Type B pancreatic cell (in vitro differentiated cells): Measurements from ENCODE around the gene SIRPA. TPM values are rescaled to one million over a fixed set of nuclear protein-coding genes. Genes with fewer than 3 reads are reported as not detected.
"Not testable (repeated sequence)": the region's sequence is repeated elsewhere in the genome, so short reads cannot be mapped to it uniquely, and the experiment has no call there.

ENCODE experiments used
- DNase-seq: peaks from one replicate; pipeline ENCODE4 v3.0.0; 2021; ENCODE audit warnings: mixed read lengths; ENCODE audit not compliant: unreplicated experiment; ENCODE audit errors: extremely low spot score
- H3K27ac Mint-ChIP-seq: 2 replicates; pipeline ENCODE4 v1.8.0; 2021; ENCODE audit warnings: mild to moderate bottlenecking, mixed read lengths
- H3K27me3 Mint-ChIP-seq: 2 replicates; pipeline ENCODE4 v1.8.0; 2021; ENCODE audit warnings: mixed read lengths
- H3K36me3 Mint-ChIP-seq: 2 replicates; pipeline ENCODE4 v1.8.0; 2021; ENCODE audit warnings: mixed read lengths
- H3K4me1 Mint-ChIP-seq: one replicate; pipeline ENCODE4 v1.8.0; 2021; ENCODE audit warnings: mixed read lengths; ENCODE audit not compliant: unreplicated experiment
- H3K4me3 Mint-ChIP-seq: 2 replicates; pipeline ENCODE4 v1.8.0; 2021; ENCODE audit warnings: mild to moderate bottlenecking, mixed read lengths
- H3K9me3 Mint-ChIP-seq: 2 replicates; pipeline ENCODE4 v1.8.0; 2021; ENCODE audit warnings: mixed read lengths
- total RNA-seq: library from RNA; stranded (reverse); gene quantifications from 2 replicates; pipeline ENCODE4 v1.2.1, GENCODE V29; 2021; ENCODE audit warnings: low replicate concordance
- TF ChIP-seq, protein P1 (sequence below): fragments of 200-600 bp; sonication (generic); conservative IDR thresholded peaks from 2 replicates; pipeline ENCODE4 v1.5.0; 2021; ENCODE audit warnings: antibody characterized with exemption, mild to moderate bottlenecking

SIRPA gene
- total RNA-seq, 1 donor from 2014 or later, result 12.3 TPM

DNA sequence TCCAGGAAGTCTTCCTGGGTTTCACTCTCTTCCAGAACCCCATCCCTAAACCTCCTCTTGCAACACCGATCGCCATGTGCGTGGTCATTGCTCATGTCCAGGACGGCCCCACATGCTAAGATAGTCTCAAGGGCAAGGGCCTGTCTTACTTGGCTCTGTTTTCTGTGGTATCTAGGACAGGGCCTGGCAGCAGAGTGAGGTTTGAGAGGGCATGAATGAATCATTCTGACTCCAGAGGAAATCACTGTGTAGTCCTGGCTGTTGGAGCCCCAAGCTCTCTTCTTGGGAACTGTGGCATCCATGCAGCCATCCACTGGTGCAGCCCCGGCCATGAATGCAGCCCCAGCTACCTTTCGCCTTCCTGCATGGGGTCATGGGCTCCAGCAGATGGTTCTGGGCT, 12.4 kb downstream of the SIRPA start:
- Mint-ChIP-seq H3K27me3 (no peaks in the 10 kb centered on the region), H3K27ac (no peak overlapping the region), H3K9me3 (no peaks in the 10 kb centered on the region), H3K36me3 (no peaks in the 10 kb centered on the region), H3K4me3 (no peak overlapping the region), H3K4me1 (peaks cover 4% of the 10 kb centered on the region)
- no peak for DNase-seq
- TF ChIP-seq, protein P1, sequence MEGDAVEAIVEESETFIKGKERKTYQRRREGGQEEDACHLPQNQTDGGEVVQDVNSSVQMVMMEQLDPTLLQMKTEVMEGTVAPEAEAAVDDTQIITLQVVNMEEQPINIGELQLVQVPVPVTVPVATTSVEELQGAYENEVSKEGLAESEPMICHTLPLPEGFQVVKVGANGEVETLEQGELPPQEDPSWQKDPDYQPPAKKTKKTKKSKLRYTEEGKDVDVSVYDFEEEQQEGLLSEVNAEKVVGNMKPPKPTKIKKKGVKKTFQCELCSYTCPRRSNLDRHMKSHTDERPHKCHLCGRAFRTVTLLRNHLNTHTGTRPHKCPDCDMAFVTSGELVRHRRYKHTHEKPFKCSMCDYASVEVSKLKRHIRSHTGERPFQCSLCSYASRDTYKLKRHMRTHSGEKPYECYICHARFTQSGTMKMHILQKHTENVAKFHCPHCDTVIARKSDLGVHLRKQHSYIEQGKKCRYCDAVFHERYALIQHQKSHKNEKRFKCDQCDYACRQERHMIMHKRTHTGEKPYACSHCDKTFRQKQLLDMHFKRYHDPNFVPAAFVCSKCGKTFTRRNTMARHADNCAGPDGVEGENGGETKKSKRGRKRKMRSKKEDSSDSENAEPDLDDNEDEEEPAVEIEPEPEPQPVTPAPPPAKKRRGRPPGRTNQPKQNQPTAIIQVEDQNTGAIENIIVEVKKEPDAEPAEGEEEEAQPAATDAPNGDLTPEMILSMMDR, result no peak

DNA sequence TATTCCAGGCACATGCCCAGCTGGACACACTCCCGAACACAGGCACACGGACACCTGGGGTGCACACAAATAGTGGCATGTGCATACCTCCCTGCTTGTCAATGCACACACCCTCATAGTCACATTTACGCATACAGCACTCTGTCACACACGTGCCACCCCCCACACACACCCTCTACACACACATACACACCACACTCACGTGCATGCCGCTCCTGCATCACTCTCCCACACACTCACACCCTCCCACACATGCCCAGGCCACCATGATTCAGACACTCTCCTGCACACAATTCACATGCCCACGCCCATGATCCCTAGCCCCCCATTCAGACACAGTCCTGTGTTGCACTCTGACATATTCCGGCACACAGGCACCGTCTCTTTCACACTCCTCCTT, 13.0 kb downstream of the SIRPA start:
- H3K36me3 Mint-ChIP-seq, result no peaks in the 10 kb centered on the region
- no peaks in the 10 kb centered on the region for H3K27me3 Mint-ChIP-seq
- no peaks in the 10 kb centered on the region for H3K9me3 Mint-ChIP-seq
- TF ChIP-seq, protein P1, result no peak
- H3K27ac Mint-ChIP-seq, result no peak overlapping the region
- H3K4me1 Mint-ChIP-seq, result peaks cover 4% of the 10 kb centered on the region
- no peak overlapping the region for H3K4me3 Mint-ChIP-seq
- no peak for DNase-seq

DNA sequence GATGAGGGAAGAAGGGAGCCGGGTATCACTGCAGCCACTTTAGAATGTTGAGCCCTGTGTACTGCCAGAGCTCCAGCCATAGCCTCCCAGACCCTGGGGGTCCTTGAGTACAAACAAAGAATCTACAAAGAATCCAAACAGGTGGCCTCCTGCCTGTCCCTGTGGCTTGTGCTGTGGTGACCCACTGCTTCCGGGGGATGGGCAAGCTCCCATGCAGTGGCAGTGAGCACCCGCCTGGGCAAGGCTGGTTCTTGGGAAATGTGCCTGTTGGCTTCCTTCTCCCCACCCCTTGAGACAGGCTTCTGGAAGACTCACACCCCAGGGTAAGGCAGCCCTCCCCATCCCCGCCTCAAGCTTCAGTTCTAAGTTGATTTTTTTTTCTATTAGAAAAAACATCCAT, 13.9 kb downstream of the SIRPA start:
- DNase-seq, result no peak
- TF ChIP-seq, protein P1, result no peak
- Mint-ChIP-seq H3K27me3 (no peaks in the 10 kb centered on the region), H3K4me1 (peaks cover under 1% of the 10 kb centered on the region), H3K9me3 (no peaks in the 10 kb centered on the region), H3K27ac (no peak overlapping the region), H3K4me3 (no peak overlapping the region), H3K36me3 (no peaks in the 10 kb centered on the region)

DNA sequence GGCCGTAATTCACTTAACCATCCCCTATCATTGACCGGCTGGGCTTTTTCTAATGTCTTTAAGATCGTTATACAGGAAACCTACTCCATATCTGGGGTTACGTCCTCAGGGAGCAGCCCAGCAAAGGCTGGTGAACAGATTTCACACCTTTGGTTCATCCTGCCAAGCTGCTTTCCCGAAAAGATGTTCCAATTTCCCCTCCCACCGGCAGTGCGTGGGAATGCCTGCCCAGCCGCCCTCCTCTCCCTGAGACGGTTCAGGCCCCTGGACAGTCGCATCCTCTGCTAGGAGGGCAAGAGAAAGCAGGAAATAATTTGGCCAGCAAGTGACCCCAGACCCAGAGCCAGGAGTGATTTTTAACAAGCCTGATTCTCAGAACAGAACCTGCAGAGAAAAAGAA, 16.3 kb downstream of the SIRPA start:
- no peak for DNase-seq
- no peaks in the 10 kb centered on the region for H3K4me1 Mint-ChIP-seq
- H3K36me3 Mint-ChIP-seq, result no peaks in the 10 kb centered on the region
- H3K4me3 Mint-ChIP-seq, result no peak overlapping the region
- no peaks in the 10 kb centered on the region for H3K9me3 Mint-ChIP-seq
- H3K27me3 Mint-ChIP-seq, result no peaks in the 10 kb centered on the region
- H3K27ac Mint-ChIP-seq, result no peak overlapping the region
- TF ChIP-seq, protein P1, result no peak

DNA sequence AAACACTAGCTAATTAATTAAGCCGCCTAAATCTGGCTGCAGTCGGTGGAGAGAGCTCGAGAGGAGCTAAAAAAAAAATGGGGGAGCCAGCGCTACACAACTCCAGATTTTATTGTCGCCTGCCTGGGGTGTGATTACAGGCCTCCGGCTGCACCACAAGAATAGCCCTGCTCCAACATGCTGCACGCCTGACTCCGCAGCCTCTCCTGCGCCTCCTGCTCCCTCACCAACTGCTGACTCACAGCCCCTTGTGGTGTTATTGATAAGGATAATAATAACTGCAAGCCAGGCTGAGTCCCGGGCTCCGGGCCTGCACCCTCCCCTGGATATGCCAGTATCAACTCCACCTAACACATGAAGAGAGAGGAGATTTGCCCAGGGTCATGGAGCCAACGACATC, 16.8 kb downstream of the SIRPA start:
- Mint-ChIP-seq H3K36me3 (no peaks in the 10 kb centered on the region), H3K27me3 (no peaks in the 10 kb centered on the region), H3K9me3 (no peaks in the 10 kb centered on the region), H3K4me1 (no peaks in the 10 kb centered on the region), H3K4me3 (no peak overlapping the region), H3K27ac (no peak overlapping the region)
- DNase-seq, result no peak
- TF ChIP-seq, protein P1, result no peak

DNA sequence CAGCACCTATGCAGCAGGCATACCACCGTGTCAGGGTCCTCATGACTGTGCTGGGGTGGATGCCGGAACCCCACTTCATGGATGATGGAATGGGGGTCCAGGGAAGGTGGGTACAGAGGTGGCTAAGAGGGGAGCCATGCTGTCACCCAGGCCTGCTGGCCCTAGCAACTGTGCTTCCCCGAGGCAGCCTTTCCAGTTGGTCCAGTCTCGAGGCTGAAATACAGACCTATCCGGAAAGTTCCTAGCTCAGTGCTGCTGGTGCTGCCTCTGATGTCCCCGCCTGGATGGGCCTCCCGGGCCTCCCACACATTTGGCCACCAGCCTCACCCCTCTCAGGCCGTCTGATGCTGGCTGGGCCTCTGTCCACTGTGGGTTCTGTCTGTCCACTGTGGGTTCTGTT, 17.4 kb downstream of the SIRPA start:
- H3K27ac Mint-ChIP-seq, result no peak overlapping the region
- no peak overlapping the region for H3K4me3 Mint-ChIP-seq

DNA sequence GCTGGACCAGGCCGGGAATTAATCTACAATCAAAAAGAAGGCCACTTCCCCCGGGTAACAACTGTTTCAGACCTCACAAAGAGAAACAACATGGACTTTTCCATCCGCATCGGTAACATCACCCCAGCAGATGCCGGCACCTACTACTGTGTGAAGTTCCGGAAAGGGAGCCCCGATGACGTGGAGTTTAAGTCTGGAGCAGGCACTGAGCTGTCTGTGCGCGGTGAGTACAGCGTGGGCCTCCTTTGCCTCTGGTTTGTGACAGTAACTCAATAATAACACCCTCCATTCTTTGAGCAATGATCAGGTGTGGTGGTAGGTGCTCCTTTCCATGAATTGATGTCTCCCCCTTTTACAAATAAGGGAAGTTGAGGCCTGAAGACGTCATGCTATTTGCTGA, 20.0 kb downstream of the SIRPA start:
- H3K27me3 Mint-ChIP-seq, H3K36me3 Mint-ChIP-seq, H3K4me1 Mint-ChIP-seq, H3K27ac Mint-ChIP-seq, H3K4me3 Mint-ChIP-seq, DNase-seq, H3K9me3 Mint-ChIP-seq: not testable (repeated sequence)

More for the DNA sequence above, 17.4 kb downstream of the SIRPA start:
- Mint-ChIP-seq H3K4me1 (no peaks in the 10 kb centered on the region), H3K36me3 (no peaks in the 10 kb centered on the region), H3K9me3 (no peaks in the 10 kb centered on the region), H3K27me3 (no peaks in the 10 kb centered on the region)
- TF ChIP-seq, protein P1, result no peak
- DNase-seq, result no peak
